Measurements from ENCODE around the gene RBMS1. TPM values are rescaled to one million over a fixed set of nuclear protein-coding genes. Genes with fewer than 3 reads are reported as not detected.

RBMS1 gene
- total and polyA plus RNA-seq, 2 of the 4 experiments (the other 2 are of a cell fraction) = 43.5 to 64.9 TPM

DNA sequence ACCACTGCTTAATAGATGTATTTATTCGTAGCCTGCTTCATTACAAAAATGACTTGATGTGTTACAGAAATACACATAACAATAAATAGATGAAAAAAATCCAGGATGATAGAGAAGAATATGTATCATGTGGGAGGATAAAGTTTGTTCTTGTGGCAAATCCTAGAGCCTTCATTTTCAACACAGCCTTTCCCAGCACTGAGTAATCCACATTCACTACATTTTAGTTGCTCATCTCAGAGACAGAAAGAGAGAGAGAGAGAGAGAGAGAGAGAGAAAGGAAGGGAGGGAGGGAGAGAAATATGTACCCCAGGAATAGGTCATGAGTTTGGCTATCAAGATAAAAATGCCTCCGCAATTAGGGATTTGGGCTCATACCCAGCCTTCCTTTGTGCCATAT, 144.3 kb downstream of the RBMS1 start:
- POLR2A ChIA-PET (ENCODE audit: unreplicated experiment) = no interaction called here
- H4K5ac ChIP-seq (ENCODE audit: low read depth, low read length) = no peak overlapping the region
- intact Hi-C loops (cut with micrococcal nuclease) (no loop called here), in situ Hi-C loops (cut with MboI; ENCODE audit: low sequenced_read_pairs) (no loop called here), dilution Hi-C loops (cut with HindIII; ENCODE audit: low sequenced_read_pairs, unreplicated experiment) (no loop called here)
- no peak overlapping the region for H3K14ac ChIP-seq (replicated peaks; ENCODE audit: low read depth, low read length)
- H3K4me3 ChIP-seq (ENCODE audit: insufficient read depth, low read depth, low read length) = no peak overlapping the region
- no peak overlapping the region for H3K4ac ChIP-seq (ENCODE audit: low read depth, low read length)
- H2BK120ac ChIP-seq (ENCODE audit: low read depth, low read length) = no peak overlapping the region
- ATAC-seq (ENCODE audit: low read depth) (no peak), DNase-seq (peak; percentile 50)
- no peak overlapping the region for H3K9ac ChIP-seq (ENCODE audit: low read depth, low read length)
- no TSS peak for BruUV-seq (replicated peaks)
- H3K18ac ChIP-seq (ENCODE audit: low read depth, low read length) = no peak overlapping the region
- H2BK5ac ChIP-seq (ENCODE audit: low read depth, low read length, poor library complexity, severe bottlenecking) = peak overlapping the region; percentile 10
- H3K56ac ChIP-seq (ENCODE audit: extremely low read depth, insufficient read depth, low read length) = no peak overlapping the region
- H3K36me3 ChIP-seq (ENCODE audit: control insufficient read depth, insufficient read depth, low read length) = peaks cover 7% of the 10 kb centered on the region
- no peaks in the 10 kb centered on the region for H3K9me3 ChIP-seq (ENCODE audit: control insufficient read depth, insufficient read depth, low read length)
- H2AK5ac ChIP-seq (ENCODE audit: low read depth, low read length) = no peak overlapping the region
- no peak overlapping the region for H3K23ac ChIP-seq (ENCODE audit: low read depth, low read length)
- H4K8ac ChIP-seq (ENCODE audit: low read depth in 2 of 2, low read length in 2 of 2) = no peak overlapping the region
- H3K4me1 ChIP-seq (ENCODE audit: control insufficient read depth, insufficient read depth, low read length) = peaks cover 19% of the 10 kb centered on the region
- H4K91ac ChIP-seq (ENCODE audit: insufficient read depth, low read depth, low read length) = no peak overlapping the region
- H3K27ac ChIP-seq (ENCODE audit: insufficient read depth, low read length) = no peak overlapping the region
- H2BK20ac ChIP-seq (ENCODE audit: low read depth, low read length) = no peak overlapping the region
- H4K20me1 ChIP-seq (ENCODE audit: insufficient read depth, low read length) = peaks cover 64% of the 10 kb centered on the region
- peaks cover 10% of the 10 kb centered on the region for H3K9me1 ChIP-seq (ENCODE audit: insufficient read depth, low read length)
- H3K4me2 ChIP-seq (ENCODE audit: low read depth, low read length) = no peak overlapping the region
- CTCF ChIA-PET = no interaction called here
- no peaks in the 10 kb centered on the region for H3K27me3 ChIP-seq (ENCODE audit: control insufficient read depth, insufficient read depth, low read length)
- H3K79me1 ChIP-seq (ENCODE audit: low read depth in 1 of 2, low read length in 2 of 2) = peaks cover 30 to 83% of the 10 kb centered on the region in 2 experiments
- WGBS, 2 experiments (ENCODE audit: extremely low coverage in 2 of 2, insufficient read length in 1 of 2) = no CpG with 5 or more reads among the region's 2 CpGs
- no peak for TF ChIP-seq BHLHE40 (IDR thresholded peaks at IDR 0.05; ENCODE audit: low read depth, low read length)
- no peak for TF ChIP-seq CEBPB (IDR thresholded peaks at IDR 0.05; ENCODE audit: low read depth, low read length)
- TF ChIP-seq SMC3 (IDR thresholded peaks at IDR 0.05; ENCODE audit: low read depth, low read length) = no peak
- TF ChIP-seq RCOR1 (IDR thresholded peaks at IDR 0.05; ENCODE audit: insufficient replicate concordance, low read length) = no peak
- TF ChIP-seq, protein P1, sequence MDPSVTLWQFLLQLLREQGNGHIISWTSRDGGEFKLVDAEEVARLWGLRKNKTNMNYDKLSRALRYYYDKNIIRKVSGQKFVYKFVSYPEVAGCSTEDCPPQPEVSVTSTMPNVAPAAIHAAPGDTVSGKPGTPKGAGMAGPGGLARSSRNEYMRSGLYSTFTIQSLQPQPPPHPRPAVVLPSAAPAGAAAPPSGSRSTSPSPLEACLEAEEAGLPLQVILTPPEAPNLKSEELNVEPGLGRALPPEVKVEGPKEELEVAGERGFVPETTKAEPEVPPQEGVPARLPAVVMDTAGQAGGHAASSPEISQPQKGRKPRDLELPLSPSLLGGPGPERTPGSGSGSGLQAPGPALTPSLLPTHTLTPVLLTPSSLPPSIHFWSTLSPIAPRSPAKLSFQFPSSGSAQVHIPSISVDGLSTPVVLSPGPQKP (IDR thresholded peaks at IDR 0.05; ENCODE audit: borderline replicate concordance, low read depth, low read length) = no peak
- TF ChIP-seq CHD1 (IDR thresholded peaks at IDR 0.05; ENCODE audit: low read depth, low read length) = no peak
- no peak for TF ChIP-seq MXI1 (IDR thresholded peaks at IDR 0.05; ENCODE audit: borderline replicate concordance, low read depth, low read length)
- TF ChIP-seq RFX5 (IDR thresholded peaks at IDR 0.05; ENCODE audit: low read depth, low read length) = no peak
- no peak for TF ChIP-seq MAZ (IDR thresholded peaks at IDR 0.05; ENCODE audit: borderline replicate concordance, low read depth, low read length)
- TF ChIP-seq FOS (IDR thresholded peaks at IDR 0.05; ENCODE audit: low read depth, low read length) = no peak
- TF ChIP-seq RAD21 (IDR thresholded peaks at IDR 0.05; ENCODE audit: low read length) = no peak
- no peak for TF ChIP-seq NFE2L2 (IDR thresholded peaks at IDR 0.05; ENCODE audit: low read depth, low read length)
- no peak for TF ChIP-seq MAFK (IDR thresholded peaks at IDR 0.05; ENCODE audit: low read depth, low read length)
- H2BK15ac ChIP-seq (ENCODE audit: low read depth, low read length) = no peak overlapping the region
- H2AK9ac ChIP-seq (replicated peaks; ENCODE audit: low read depth, low read length, poor library complexity) = no peak overlapping the region
- H2AFZ ChIP-seq (replicated peaks; ENCODE audit: low read length, poor library complexity) = no peak overlapping the region

Measured in IMR-90 (cell line).